ENCODE data around the gene LSS. TPM values are rescaled to one million over a fixed set of nuclear protein-coding genes. Genes with fewer than 3 reads are reported as not detected.

Gene LSS
- total RNA-seq, 2 donors from 2014 or later = 38.9 to 68.9 TPM

DNA sequence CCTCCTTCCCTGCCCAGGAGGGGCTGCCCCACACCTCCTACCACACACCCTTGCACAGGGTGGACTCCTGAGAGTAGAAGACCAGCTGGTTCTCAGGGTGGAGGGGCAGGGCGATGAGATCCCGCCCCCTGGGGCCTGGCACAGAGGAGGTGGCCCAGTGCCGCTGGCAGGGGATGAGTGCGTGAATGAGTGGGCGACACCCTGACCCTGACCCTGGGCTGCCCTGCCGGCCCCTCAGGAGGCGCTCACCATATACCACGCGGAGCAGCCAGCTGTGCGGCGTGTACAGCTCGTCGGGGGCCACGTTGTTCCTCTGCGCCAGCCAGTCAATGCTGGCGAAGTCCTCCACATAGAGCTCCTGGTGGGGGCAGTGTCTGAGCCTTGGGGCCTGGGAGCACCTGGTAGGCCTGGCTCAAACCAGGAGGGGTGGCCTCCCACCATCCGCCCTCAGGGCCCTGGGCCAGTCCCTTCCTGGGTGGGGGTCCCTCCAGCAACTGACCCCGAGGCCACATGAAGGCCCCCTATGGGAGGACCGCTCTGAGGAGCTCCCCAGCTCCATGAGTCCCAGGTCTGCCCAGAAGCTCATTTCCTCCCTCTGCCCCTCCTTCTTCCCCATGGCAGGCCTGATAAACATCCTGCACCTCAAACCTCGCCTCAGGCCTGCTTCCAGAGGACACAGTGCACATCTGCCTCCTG lies 13.0 kb downstream of the LSS start:
- TF ChIP-seq, protein P1, sequence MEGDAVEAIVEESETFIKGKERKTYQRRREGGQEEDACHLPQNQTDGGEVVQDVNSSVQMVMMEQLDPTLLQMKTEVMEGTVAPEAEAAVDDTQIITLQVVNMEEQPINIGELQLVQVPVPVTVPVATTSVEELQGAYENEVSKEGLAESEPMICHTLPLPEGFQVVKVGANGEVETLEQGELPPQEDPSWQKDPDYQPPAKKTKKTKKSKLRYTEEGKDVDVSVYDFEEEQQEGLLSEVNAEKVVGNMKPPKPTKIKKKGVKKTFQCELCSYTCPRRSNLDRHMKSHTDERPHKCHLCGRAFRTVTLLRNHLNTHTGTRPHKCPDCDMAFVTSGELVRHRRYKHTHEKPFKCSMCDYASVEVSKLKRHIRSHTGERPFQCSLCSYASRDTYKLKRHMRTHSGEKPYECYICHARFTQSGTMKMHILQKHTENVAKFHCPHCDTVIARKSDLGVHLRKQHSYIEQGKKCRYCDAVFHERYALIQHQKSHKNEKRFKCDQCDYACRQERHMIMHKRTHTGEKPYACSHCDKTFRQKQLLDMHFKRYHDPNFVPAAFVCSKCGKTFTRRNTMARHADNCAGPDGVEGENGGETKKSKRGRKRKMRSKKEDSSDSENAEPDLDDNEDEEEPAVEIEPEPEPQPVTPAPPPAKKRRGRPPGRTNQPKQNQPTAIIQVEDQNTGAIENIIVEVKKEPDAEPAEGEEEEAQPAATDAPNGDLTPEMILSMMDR (IDR thresholded peaks at IDR 0.05) = no peak
- no peak for TF ChIP-seq POLR2A (IDR thresholded peaks at IDR 0.05)
- WGBS, 2 donors = 85 to 95% methylated on average over 3 to 20 of the region's 20 CpGs
- DNase-seq = no peak
- intact Hi-C loops (cut with DNase I) = no loop called here
- Histone ChIP-seq H3K9me3 (no peaks in the 10 kb centered on the region), H3K4me1 (no peaks in the 10 kb centered on the region), H3K27ac (no peak overlapping the region), H3K4me3 (no peak overlapping the region), H3K36me3 (replicated peaks in 1 of 2; ENCODE audit: insufficient read depth in 1 of 2, low read depth in 2 of 2) (peaks cover 0 to under 1% of the 10 kb centered on the region in 2 donors), H3K27me3 (no peaks in the 10 kb centered on the region)
- ATAC-seq = no peak

GRCh38 chr21:46214478-46215340 lies 13.9 kb downstream of the LSS start:
- H3K9me3 ChIP-seq = no peaks in the 10 kb centered on the region
- no peak overlapping the region for H3K27ac ChIP-seq
- DNase-seq (no peak), ATAC-seq (no peak)
- WGBS, 2 donors = 90% methylated on average over 19 to 27 of the region's 27 CpGs
- H3K4me3 ChIP-seq = no peak overlapping the region
- no peak for TF ChIP-seq POLR2A (IDR thresholded peaks at IDR 0.05)
- TF ChIP-seq, protein P1 (IDR thresholded peaks at IDR 0.05) = no peak
- no peaks in the 10 kb centered on the region for H3K27me3 ChIP-seq
- H3K4me1 ChIP-seq = no peaks in the 10 kb centered on the region
- intact Hi-C loops (cut with DNase I) = no loop called here
- H3K36me3 ChIP-seq (replicated peaks in 1 of 2; ENCODE audit: insufficient read depth in 1 of 2, low read depth in 2 of 2) = peaks cover 0 to 6% of the 10 kb centered on the region in 2 donors

DNA sequence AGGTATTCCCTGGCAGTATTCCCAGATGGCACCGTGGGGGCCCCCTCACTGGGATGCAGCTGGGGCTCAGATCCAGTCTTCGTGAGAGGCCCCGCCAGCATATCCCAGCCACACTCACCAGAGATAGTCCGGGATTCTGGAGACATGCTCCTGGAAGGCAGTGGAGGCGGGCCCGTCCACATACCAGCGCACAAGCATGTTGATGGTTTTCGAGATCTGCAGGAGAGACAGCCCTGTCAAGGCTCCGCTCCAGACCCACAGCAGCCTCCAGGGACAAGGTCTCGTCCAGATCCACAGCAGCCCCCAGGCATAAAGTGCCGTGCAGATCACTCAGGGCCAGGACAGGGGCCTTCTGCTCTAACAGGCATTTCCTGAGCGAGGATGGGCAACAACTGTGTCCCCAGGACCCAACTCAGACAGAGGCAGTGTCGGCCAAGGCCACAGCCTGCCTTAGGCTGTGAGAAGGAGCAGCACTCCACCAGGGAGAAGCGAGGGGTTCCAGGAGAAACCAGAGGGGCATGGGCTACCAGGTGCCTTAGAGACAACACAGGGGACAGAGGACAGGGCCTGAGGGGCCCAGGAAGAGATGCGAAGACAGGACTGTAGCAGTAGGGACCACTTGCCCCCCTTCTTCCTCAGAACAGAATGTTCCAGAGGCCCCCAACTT lies 14.8 kb downstream of the LSS start:
- H3K36me3 ChIP-seq (replicated peaks in 1 of 2; ENCODE audit: insufficient read depth in 1 of 2, low read depth in 2 of 2) = peaks cover 0 to 8% of the 10 kb centered on the region in 2 donors
- no peak overlapping the region for H3K4me3 ChIP-seq
- intact Hi-C loops (cut with DNase I) = no loop called here
- no peak for ATAC-seq
- no peaks in the 10 kb centered on the region for H3K27me3 ChIP-seq
- WGBS, 2 donors = 89 to 93% methylated on average over 7 to 15 of the region's 15 CpGs
- no peaks in the 10 kb centered on the region for H3K9me3 ChIP-seq
- peak in 1 of 4 donors; percentile 9 for DNase-seq
- TF ChIP-seq, protein P1 (IDR thresholded peaks at IDR 0.05) = no peak
- TF ChIP-seq POLR2A (IDR thresholded peaks at IDR 0.05) = no peak
- H3K4me1 ChIP-seq = no peaks in the 10 kb centered on the region
- H3K27ac ChIP-seq = no peak overlapping the region

DNA sequence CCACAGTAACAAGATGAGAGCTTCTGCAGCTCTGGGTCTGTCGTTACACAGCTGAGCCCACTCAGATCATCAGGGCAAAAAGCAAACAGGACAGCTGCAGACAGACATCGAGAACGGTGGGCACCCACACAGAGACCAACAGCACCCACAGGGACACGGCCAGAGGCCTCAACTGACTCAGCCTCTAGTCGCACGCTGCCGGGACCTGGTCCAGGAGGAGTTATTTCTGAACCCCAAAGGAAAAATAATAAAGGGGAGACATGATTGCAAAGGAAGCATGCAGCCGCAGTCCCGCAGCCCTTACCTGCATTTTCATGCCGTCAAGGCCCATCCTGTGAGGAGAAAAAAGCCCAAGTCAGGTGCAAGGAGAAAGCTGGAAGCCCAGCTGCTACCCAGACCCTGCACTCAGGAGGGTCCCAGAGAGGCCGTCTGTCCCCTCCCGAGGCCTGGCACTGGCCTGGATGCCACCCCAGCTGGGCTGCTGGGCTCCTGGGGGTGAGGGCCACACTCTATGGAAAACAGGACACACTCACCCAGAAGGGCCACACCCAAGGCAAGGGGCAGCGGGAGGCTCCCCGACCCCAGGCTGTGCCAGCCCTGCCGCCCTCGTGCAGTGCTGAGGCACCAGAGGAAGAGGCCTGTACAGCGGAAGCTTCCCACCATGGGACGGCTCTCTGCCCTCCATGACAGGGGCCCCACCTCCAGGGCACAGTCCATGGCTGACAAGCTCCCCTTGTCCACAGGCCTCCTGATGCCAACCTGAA lies 15.7 kb downstream of the LSS start:
- intact Hi-C loops (cut with DNase I) = no loop called here
- 91 to 92% methylated on average over 12 to 18 of the region's 18 CpGs for WGBS, 2 donors

More for the DNA sequence above, 15.7 kb downstream of the LSS start:
- no peaks in the 10 kb centered on the region for H3K27me3 ChIP-seq
- H3K9me3 ChIP-seq = no peaks in the 10 kb centered on the region
- no peak for ATAC-seq
- H3K27ac ChIP-seq = no peak overlapping the region
- no peak for TF ChIP-seq POLR2A (IDR thresholded peaks at IDR 0.05)
- H3K36me3 ChIP-seq (replicated peaks in 1 of 2; ENCODE audit: insufficient read depth in 1 of 2, low read depth in 2 of 2) = peaks cover 0 to 8% of the 10 kb centered on the region in 2 donors
- H3K4me1 ChIP-seq = no peaks in the 10 kb centered on the region
- DNase-seq = no peak
- no peak overlapping the region for H3K4me3 ChIP-seq
